ENCODE results near the gene SS18L1.

DNA sequence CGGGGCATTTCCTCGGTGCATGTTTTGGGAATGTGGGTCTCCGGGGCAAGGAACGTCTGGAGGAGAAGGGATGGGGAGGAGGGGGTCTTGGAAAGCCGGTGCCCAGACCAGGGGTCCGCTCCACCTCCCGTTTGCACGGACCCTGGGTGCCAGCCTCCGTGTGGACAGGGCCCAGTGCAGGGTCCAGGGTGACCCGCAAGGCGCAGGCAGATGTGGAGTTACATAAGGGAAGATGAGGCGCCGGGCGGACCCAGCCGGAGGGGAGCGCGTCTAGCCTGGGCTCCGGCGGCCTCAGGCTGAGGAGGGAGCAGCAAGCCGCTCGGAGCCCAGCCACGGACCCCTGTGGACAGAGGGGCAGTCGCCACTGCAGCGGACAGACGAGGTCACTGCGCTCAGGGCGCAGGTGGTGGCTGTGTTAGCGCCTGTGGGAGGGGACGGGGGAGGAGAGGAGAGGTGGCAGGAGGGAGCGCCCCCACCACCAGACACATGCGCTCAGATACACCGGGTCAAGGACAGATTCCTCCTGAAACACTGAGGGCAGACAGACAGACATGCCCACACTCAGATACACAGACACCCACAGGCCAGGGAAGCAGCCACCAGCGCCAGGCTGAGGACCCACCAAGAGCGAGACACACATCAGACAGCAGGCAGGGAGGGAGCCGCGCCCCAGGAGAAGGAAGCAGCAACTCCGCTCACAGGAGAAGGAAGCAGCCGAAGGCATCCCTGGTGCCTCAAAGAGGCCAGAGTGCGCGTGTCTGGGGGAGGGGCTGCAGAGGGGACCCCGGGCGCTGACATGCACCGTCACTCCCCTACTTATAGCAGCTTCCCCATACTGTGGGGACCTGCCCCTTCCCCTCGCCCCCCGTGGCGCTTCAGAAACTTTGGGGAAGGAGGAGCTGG is 77.3 kb downstream of the SS18L1 start:
- TF ChIP-seq GATA2 (IDR thresholded peaks at IDR 0.05; ENCODE audit: low read depth, low read length) (no peak), GATA3 (IDR thresholded peaks at IDR 0.05; ENCODE audit: low read depth, low read length) (no peak)
